ENCODE measurements around the gene SAMD14.

SAMD14 gene

DNA sequence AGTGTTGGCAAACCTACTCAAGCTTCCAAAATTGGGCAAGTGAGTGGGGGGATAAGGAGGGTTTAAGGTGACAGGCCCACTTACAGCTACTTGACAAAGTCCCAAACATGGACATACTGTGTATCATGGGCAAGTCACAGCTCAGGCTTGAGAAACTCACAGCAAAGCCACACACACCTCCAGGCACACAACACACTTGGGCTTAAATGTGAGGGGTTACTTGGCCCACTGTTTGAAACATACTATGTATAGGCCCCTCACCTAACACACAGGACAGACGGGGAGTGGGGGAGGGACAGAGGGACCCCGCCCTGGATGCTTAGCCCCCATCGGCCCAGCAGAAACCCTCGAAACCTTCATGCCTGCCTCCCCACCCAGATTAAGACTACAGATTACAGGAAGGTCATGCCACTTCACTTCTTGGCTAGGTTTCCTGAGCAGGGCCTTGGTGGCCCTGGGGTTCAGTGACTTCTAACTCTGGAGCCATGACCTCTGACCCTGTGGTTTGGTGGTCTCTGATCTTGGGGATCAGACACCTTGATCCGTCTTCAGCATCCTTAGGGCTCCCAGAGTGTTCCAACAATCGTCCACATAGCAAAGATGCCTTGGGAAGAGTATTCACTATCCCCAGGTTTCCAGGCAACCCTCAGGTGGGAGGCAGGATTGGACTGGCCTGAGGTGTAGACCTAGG, 2.3 kb upstream of the SAMD14 start:
- DNase-seq, result no peak

DNA sequence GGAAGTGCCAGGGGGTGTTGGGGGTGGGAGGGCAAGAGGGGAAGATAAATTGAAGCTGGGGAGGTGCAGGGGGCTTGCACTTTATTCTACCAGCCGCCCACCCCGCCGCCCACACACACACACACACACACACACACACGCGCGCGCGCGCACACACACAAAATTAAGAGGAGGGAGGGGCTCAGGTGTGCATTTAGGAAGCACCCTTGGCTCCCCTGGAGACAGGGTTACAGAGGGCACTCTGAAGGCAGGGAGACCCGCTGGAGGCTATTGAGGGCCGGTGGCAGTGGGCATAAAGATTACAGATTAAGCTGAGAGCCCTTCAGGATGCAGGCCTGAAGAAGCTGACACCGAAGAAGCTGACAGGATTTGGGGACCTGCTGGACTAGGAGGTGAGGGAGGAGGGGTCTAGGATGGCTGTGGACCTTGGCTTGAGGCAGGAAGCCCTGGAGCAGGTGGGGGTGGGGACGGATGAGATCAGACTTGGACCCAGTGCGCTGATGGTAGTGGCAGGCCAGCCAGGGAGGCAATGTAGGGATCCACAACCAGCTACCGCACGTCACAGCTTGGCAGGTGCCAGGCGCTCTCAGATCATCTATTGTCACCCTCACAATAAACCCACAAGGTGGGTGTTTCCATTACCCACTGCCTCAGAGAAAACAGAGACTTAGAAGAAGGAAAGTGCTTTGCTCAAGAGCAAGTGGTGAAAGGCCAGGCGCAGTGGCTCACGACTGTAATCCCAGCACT, 772 bp upstream of the SAMD14 start:
- no peak for DNase-seq

DNA sequence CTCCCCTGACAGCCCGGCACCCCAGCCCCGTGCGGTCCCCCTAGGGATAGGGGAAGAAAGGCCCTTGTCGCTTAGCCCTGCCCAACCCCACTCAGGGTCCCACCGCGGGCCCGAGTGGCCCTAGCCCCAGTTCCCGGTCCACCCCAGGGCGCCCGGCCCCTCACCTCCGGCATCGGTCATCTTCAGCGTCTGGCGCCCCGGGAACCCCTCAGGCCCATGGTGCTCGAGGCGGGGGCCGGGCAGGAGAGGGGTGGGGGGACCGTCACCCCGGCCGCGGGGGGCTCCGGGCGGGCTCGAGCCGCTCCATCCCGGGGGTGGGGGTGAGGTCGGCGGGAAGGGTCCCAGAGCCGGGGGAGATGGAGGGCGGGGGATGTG, 620 bp downstream of the SAMD14 start:
- DNase-seq, result no peak

DNA sequence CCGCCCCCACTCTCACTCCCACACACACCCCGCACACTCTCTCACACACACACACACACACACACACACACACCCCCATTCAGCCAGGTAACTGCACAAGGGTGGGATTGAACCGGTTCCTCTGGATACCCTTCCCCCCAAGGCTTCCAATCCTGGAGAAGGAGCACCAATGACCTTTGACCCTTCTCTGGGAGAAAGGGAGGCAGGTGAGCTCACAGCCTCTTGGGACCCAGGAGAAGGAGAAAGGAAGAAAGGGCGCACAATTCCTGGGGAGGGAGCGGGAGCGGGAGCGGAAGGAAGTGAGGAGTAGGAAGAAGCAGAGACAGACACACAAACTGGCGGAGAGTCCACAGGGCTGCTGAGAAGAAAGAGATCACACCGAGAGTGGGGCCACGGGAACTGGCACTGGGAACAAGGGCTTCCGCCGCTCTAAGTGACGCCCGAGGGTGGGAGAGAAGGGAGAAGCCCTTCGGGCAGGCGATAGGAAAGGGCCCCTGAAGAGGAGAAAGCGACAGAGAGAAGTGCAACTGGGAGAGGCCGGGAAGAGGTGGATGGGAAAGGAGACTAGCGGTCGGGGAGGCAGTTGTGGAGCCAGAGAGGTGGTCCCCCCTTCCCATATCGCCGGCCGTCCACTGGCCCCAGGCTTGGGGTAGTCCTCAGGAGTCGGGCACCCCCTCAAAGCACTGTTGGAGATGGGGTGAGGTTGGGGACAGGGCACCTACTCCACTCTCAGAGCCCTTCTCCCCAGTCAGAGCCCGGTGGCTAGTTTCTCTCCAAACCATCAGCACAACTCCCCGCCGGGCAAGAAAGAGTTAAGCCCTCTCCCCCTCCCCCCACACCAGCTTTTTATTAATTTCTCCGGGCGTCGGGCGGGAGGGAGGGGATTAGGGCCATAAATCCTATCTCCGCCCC, 1.3 kb downstream of the SAMD14 start:
- no peak for DNase-seq

DNA sequence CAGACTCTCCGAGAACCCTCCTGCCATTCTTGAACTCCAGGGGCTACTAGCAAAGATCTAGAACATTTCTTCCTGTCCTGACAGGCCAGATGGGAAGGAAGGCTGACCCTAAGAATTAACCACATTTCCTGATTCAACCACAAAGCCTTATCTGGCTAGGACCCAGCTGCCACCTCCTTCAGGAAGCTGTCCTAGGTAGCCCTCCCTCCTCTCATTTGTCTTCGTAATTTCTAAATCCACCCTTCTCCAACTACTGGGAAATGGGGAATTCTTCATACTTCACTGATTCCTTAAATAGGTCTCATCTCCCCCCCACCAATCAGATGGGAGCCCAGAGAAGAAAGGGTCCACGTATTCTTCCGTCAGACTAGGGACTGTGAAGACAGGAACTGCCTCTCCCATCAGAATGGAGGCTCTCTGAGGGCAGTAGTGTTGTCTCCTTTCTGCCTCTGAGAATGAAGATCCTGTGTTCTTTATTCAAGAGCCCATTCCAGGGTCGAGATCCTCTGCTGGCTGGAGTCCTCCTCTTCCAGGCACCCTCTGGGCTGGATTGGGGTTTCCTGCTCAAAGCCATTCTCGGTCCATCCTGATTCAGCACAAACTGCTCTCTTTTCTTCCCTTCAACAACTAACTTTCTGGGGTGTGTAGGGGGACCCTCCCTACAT, 2.1 kb downstream of the SAMD14 start:
- DNase-seq, result no peak

DNA sequence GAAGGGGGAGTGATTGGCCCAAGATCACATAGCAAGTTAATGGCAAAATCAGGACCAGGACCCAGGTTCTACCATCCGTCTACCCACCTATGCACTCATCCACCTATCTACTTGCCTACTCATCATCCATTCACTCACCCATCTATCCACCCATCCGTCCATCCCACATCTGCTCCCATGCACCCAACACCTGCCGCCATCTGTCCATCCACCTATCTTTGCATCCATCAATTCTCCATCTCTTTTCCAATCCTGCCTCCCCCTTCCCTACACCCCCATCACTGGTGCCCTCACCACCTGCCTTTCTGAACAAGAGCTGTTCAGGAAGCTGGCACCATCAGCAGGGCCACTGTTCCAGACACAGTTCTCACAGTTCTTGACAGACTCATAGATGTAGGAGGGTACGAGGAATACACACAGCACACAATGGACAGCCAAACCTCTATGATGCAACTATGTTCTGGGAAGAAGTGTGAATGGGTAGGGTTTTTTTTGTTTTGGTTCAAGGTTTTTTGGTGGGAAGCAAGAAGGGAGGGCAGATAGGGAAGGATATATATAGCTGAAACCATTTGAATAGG, 4.5 kb downstream of the SAMD14 start:
- no peak for DNase-seq

DNA sequence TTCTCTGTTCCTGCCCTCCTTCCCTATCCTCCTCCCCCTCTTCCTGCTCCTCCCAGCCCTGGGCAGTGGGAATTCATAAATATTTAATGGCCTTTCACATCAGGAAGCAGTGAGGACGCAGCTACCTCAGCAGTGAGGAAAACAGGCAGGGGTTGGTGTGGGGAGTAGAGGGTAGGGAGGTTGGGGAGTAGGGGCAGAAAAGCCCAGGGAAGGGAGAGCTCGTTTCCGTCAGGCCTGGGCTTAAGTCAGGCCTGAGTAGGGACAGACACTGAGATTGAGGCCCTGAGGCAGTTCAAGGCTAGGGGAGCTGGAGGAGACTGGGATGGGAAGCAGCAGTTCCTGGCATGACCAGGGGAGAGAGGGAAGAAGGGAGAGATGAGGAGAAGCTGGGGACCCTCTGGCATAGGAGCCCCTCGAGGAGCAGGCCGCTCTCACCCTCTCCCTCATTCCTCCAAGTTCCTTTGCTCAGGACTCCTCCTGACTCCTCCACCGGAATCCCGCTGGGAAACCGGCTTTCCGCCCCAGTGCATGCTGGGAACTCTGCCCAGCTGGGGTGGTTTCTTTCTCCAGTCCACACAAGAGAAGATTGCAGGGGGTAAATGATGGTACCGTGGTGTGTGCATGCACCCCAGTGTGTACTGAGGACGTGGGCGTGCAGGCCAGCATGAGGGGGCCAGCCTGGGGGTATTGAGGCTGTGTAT, 6.2 kb downstream of the SAMD14 start:
- DNase-seq, result no peak

DNA sequence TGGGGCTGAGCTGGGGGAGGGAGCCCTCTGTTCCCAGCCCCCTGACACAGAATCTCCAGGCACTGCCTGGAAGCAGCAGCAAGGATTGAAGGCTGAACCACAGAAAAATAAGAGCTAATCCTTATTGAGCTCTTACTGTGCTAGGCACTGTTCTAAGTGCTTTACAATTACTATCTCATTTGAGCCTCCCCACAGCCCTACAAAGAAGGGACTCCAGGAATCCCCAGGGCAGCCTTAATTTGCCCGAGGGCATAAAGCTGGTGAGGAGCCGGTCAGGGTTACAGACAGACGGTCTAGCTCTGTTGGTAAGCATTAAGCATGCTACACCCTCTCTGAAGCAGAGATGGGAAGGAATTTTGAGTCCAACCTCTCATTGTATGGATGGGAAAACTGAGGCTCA, 7.0 kb downstream of the SAMD14 start:
- DNase-seq, result no peak

DNA sequence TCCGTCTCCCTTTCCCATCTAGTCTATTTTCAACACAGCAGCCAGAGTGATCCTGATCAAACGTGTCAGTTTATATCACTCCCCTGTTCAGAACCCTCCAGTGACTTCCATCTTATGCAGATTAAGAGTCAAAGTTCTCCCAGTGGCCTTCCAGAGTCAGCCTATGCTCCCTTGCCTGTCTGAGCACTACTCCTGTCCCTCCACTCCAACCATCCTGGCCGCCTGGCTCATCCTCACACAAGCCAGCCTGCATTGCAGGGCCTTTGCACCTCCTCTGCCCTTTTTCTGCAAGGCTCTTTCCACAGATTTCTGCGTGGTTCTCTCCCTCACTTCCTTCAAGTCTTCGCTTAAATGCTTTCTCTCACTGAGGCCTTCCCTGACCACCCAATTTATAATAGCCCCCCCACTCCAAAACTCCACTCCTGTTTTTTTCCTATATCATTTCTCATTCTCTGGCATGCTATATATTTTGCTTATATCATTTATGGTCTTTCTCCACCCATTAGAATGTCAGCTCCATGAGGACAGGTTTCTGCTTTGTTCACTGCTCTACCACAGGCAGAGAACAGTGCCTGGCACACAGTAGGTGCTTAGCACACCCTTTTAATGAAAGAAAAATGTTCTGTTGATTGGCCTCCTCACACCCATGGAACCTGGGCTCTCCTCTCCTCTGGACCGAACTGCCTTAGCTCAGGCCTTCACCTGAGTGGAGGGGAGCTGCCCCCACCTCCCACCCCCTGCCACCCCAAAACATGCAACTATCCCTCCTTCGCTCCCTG, 9.3 kb downstream of the SAMD14 start:
- DNase-seq, result no peak

DNA sequence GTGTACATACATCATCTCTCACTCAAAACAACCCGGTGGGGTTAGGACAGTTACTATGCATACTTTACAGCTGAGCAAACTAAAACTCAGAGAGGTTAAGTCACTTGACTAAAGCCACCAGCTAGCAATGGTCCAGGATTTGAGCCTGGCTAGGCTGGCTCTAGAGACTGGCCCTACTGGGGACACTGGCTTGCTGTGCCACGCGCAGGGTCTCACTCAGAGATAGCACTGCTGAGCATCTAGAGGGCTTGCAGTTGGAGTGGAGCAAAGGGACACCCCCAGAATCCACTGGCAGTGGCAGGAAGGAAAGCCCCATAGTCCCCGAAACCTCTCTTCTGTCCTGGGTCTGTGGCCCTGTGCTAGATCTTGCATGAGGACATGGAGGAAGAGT, 11.1 kb downstream of the SAMD14 start:
- DNase-seq, result no peak

DNA sequence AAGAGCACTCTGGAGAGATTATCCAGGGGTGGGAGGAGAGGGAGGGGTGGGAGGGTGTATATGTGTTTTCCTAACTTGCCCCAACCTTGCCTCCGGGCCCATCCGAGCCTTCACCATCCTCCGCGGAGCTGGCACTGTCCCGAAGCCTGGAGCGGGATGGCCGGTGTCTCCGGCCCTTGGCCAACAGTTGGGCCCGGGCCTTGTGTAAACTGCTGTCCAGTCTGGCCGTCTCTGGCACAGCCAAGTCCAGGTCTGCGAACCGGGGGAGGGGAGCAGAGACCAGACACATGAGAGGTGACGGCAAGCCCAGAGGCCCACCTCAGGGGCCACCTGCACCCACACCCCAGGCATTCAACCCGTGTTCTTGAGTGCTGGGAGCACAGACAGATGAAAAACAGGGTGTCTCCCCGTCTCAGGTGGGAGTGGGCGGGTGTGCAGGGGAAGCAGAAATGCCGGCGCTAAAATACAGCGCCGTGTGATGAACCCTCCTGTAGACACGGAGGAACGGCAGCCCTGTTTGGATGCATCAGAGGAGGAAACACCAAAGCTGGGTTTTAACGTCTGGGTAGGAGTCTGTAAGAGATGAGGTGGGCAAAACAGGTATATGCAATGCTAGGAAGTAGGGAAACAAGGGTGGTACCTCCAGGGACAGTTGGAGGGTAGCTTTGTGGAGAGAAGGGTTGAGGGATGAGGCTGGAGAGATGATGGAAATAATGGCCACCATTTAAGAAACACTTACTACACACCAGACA, 11.7 kb downstream of the SAMD14 start:
- DNase-seq, result no peak

DNA sequence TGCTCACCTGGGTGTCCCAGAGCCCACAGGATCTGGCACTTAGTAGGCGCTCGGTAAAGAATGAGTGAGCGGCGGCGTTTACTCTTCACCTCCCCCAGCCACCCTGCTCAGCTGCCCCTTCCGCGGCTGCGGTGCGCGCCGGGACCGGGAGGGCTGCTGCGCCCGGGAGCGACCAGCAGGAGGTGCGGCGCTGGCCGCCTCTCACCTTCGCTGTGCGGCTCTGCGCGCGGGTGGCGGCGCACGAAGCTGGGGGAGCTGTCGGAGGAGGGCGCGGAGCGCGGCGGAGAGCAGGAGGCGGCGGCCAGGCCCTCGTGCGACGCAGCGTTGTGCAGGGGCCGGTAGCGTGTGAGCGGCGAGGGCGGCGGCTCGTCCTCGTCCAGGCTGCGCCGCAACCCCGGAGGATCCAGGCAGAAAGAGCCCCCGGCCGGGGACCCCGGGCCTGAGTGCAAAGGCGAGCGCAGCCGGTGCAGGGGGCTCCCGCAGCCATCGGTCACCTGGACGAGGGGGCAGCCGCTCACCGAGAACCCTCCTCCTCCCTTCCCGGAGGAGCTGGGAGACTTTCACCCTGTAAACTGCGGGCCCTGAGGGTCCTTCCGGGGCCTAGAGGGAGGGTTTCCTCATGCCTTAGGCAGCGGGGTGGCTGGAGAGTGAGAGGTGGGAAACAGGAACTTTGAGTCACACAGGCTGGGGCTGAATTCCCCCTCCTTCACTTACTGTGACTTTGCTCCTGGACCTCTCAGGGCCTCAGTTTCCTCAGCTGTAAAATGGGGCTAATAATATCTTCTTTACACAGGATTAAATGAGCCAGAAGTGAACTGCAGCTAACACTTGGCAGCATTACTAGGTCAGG, 12.5 kb downstream of the SAMD14 start:
- peak in 1 of 2 donors; percentile 57 for DNase-seq

DNA sequence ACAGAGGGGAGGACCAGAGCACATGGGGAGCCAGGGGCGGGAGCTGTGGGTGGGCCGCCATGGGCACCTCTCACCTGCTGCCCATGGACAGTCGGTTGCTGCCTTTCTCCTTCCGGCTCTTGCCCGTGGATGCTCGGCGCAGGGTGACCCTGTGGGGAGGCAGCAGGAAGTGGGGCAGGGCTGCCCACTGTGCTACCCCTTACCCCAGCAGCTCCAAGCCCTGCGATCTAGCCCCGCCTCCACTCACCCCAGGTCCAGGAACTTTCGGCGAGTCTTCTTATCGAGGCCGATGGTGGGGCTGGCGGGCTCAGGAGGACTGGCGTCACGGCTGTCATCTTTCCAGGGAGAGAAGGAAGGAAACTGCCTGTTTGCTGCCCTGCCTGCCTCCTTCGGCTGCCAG, 14.2 kb downstream of the SAMD14 start:
- no peak for DNase-seq

DNA sequence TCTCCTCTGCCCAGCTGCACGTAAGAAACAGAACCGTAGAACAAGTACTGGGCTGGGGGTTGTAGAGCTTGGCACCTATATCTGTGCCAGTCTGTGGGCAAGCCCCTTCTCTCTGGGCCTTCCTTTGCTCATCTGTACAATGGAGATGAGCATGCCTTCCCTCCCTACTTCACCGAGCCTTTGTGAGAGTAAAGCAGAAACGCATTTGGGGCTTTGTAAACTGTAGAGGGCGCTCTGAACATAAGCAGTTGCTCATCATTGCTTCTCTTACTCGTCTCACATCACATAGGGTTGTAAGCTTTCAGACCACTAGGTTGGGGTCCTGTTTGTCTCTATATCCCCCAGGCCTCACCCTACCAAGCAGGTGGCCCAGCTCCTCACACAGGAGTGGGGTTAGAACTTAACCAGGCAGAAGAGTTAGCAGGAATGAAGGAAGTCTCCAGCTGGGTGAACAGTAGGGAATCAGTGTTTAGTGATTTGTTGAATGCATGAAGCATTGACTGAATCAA, 15.1 kb downstream of the SAMD14 start:
- DNase-seq, result peak; percentile 67 to 85

DNA sequence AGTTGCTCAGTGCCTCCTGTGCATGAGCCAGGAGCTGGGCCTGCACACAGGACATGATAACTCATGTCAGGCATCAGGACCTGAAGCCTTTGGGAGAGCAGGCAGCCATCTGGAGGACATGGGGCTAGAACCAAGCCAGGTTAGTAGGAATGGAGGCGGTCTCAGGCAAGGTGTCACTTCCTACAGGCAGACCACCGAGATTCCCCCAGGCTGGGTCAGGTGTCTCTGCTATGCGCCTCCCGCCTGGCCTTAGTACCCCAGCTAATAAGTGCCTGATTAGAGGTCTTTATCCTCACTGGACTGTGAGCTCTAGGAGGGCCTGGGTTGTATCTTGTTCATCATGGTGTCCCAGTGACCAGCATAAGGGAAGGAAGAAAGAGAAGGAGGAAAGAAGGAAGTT, 15.6 kb downstream of the SAMD14 start:
- no peak for DNase-seq

DNA sequence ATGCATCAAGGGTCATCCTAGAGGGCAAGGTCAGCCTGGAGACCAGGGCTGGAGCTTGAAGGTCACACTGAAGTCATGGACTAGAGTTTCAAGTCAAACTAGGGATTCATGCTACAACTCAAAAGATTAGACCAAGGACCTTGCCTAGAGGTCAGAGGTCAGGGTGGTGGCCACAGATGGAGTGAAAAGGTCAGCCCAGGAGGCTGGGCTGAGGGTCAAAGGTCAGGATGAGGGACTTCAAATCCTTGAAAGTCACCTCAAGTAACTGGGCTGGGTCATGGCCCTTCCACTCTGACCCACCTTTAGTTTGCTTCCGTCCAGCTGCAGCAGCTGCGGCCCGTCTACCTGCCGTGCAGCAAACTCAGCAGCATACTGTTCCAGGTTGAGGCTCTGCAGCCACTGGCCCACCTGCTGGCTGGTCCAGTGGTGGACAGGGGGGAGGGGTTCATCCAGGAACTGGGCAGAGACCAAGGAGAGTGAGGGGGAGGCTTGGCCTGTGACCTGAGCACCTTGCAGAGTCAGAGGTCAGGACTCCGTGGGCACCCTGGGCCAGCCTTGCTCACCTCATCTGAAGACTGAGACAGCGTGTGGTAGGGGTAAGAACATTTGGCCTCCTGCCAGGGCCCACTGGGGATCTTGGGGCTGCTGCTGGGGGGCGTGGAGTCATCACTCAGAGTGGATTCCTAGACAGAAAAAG, 16.2 kb downstream of the SAMD14 start:
- no peak for DNase-seq

DNA sequence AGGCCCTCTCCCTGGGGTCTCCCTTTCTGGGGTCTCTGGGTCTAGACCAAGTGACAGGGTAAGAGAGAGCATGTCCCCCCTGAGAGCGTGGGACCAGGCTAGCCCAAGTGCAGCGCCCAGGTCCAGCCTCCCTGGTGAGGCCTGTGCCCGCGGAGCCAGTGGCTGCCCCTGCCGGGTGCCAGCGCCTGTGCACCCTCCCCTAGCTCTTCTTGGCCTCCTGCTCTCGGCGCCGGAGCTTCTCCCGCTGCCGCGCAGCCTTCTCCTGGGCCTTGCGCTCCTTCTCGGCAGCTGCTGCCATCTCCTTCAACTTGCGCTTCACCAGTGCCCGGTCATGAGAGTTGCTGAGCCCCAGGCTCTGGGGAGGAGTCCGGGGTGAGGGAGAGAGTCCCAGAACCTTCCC, 17.3 kb downstream of the SAMD14 start:
- DNase-seq, result no peak

Data from inflammatory macrophage treated with lipopolysaccharide for 1 hour (primary cell).